IPS DF 4.7 (cell line): ENCODE measurements around the gene SLC22A23.

Experiments
- DNase-seq: peaks from one replicate; pipeline ENCODE4 v3.0.0-alpha.2; 2013; ENCODE audit warnings: low spot score; ENCODE audit errors: extremely low read depth

The SLC22A23 gene

GRCh38 chr6:3287976-3288707, 168.7 kb downstream of the SLC22A23 start:
- DNase-seq: no peak

- no peak for DNase-seq
Observed at GRCh38 chr6:3287308-3287707, 169.5 kb downstream of the SLC22A23 start.

GRCh38 chr6:3286641-3287171, 170.1 kb downstream of the SLC22A23 start:
- DNase-seq: no peak

- no peak for DNase-seq
Observed at GRCh38 chr6:3285732-3286131, 171.1 kb downstream of the SLC22A23 start.

GRCh38 chr6:3285049-3285639, 171.7 kb downstream of the SLC22A23 start:
- no peak for DNase-seq

GRCh38 chr6:3284436-3284876, 172.4 kb downstream of the SLC22A23 start:
- DNase-seq: no peak

GRCh38 chr6:3283641-3284435, 173.0 kb downstream of the SLC22A23 start:
- DNase-seq: no peak

- no peak for DNase-seq
Observed at GRCh38 chr6:3283241-3283640, 173.6 kb downstream of the SLC22A23 start.

- DNase-seq: no peak
Observed at GRCh38 chr6:3282476-3283236, 174.2 kb downstream of the SLC22A23 start.

- no peak for DNase-seq
Observed at GRCh38 chr6:3281631-3282475, 175.0 kb downstream of the SLC22A23 start.

GRCh38 chr6:3280866-3281465, 175.9 kb downstream of the SLC22A23 start:
- DNase-seq: no peak

GRCh38 chr6:3280091-3280490, 176.8 kb downstream of the SLC22A23 start:
- DNase-seq: no peak

GRCh38 chr6:3278691-3279090, 178.2 kb downstream of the SLC22A23 start:
- no peak for DNase-seq

- DNase-seq: no peak
Observed at GRCh38 chr6:3277851-3278416, 178.9 kb downstream of the SLC22A23 start.

- DNase-seq: no peak
Observed at GRCh38 chr6:3277251-3277650, 179.6 kb downstream of the SLC22A23 start.

- no peak for DNase-seq
Observed at GRCh38 chr6:3276174-3277167, 180.4 kb downstream of the SLC22A23 start.

- no peak for DNase-seq
Observed at GRCh38 chr6:3273707-3274521, 182.9 kb downstream of the SLC22A23 start.
